NCI-H460 (cell line): ENCODE measurements around the gene KBTBD7. TPM values are rescaled to one million over a fixed set of nuclear protein-coding genes. Genes with fewer than 3 reads are reported as not detected.
A peak's percentile ranks its signal among the peaks of the same experiment; 100 is the strongest.

Source experiments
- DNase-seq: peaks from one replicate; pipeline ENCODE4 v3.0.0-alpha.2; 2016; ENCODE audit warnings: low read depth; ENCODE audit errors: extremely low read depth
- polyA plus RNA-seq: library from polyadenylated mRNA; depleted of rRNA; stranded (reverse); fragments of >200 nt; gene quantifications from 2 replicates; pipeline ENCODE4 v1.2.3, GENCODE V29; 2014; cell fraction: nucleus; rRNA removed
- total RNA-seq: library from RNA; depleted of rRNA; stranded (reverse); fragments of >200 nt; shearing (Covaris generic); gene quantifications from 2 replicates; pipeline ENCODE4 v1.2.3, GENCODE V29; 2014; rRNA removed

The KBTBD7 gene, protein sequence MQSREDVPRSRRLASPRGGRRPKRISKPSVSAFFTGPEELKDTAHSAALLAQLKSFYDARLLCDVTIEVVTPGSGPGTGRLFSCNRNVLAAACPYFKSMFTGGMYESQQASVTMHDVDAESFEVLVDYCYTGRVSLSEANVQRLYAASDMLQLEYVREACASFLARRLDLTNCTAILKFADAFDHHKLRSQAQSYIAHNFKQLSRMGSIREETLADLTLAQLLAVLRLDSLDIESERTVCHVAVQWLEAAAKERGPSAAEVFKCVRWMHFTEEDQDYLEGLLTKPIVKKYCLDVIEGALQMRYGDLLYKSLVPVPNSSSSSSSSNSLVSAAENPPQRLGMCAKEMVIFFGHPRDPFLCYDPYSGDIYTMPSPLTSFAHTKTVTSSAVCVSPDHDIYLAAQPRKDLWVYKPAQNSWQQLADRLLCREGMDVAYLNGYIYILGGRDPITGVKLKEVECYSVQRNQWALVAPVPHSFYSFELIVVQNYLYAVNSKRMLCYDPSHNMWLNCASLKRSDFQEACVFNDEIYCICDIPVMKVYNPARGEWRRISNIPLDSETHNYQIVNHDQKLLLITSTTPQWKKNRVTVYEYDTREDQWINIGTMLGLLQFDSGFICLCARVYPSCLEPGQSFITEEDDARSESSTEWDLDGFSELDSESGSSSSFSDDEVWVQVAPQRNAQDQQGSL
- 4.5 and 4.9 TPM in 2 replicates for total RNA-seq
- polyA plus RNA-seq, result 3.6 and 4.2 TPM in 2 replicates

DNA sequence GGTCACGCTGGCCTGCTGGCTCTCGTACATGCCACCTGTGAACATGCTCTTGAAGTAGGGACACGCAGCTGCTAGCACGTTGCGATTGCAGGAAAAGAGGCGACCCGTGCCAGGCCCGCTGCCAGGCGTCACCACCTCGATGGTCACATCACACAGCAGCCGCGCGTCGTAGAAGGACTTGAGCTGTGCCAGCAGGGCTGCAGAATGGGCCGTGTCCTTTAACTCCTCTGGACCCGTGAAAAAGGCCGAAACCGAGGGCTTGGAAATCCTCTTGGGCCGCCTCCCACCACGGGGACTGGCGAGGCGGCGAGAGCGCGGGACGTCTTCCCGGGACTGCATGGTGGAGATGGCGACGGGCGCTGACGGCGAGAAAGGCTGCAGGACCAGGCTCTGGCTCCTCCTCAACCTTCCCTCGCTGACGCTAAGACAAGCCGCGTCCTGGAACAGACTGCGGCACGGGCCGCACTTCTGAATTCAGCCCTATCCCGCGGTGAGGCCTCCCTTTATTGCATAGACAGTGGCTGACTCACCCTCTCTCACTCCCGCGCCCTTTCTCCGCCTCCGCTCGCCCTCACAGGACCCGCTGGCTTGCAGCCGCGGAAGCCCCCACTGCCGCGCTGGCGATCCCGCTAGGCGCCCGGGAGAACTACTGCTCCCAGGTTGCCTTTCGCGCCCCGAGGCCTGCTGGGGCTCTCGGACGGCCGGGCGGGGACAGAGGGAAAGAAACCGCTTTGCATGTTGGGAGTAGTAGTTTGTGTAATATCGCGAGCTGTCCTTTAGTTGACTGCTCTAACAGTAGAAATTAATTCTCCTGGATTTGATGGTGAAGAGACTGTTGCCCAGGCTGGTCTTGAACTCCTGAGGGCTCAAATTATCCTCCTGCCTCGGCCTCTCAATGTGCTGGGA lies at the start of gene KBTBD7:
Gene KBTBD7 (minus strand): TSS at position 651 of the 906 bp plus-strand sequence. CDS start 312 bp downstream, at position 339.
- DNase-seq, result peak; percentile 81

DNA sequence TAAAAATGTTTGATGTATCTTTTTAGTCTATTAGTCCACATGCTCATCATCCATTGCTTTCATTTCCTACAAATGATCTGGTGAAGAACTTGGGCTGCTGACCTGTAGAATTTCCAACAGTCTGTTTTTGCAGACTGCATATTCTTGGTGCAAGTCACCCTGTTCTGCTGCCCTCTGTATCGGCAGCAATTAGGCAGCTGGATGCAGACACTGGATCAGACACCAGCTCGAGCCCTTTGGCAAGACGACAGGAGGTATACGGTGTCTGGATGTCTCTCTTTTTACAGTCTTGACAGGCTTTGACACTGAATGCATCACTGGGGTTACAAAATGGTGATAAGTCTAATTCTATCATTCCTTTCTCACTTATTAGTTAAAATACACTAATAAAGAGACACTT lies 47.3 kb upstream of the KBTBD7 start:
- no peak for DNase-seq

DNA sequence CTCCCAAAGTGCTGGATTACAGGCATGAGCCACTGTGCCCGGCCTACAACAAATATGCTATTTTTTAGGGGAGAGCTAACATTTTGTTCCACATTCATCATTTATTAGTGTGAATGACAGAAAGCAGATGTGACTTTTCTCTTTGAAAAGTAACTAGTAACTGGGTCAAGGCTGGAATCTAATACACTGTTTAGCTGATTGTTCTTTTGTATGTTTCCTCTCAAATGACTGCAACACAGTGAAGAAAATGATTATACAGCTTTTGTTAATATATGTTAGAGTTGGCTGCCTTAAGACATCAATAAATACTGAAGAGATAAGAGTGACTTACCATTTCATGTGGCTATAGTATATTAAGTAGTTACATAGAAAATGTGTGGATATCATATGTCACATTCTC lies 42.0 kb upstream of the KBTBD7 start:
- no peak for DNase-seq

DNA sequence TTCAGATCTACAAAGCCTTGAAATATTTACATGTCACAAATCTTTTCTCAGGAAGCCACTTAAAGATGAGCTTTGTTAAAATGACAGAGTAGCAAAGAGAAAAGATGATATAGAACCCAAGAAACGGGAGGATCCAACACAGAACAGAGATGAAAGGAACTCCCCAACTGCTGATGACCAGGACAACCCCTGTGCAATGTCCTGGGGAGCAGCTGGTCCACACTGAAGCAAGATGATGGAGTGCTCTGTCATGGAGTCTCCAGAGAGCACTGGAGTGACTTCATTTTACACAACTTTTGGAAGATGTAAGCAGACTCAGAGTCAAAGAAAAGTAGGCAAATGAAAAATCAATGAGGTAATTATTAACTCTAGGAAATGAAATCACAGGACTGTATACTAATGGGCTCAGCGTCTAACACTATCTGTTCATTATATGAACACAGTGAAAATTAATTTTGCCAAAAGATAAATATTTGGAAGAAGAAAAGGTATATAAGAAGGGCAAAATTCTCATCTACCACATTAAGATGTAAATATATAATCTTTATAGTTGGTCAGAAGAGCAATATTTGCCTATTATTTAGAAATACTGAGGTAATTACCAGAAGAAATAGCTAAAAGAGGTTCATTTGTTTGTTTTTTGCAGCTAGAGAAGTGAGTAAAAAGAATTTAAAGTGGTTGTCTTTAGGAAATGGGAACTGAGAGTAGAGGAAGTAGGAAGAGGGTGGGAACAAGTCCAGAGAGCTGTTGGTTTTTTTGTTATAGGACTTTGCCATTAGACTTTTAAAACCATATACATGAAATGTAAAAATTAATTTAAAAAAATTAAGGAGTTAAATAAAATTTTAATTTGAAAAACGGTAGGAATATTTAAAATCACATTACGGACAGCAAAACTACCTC lies 38.5 kb upstream of the KBTBD7 start:
- no peak for DNase-seq

DNA sequence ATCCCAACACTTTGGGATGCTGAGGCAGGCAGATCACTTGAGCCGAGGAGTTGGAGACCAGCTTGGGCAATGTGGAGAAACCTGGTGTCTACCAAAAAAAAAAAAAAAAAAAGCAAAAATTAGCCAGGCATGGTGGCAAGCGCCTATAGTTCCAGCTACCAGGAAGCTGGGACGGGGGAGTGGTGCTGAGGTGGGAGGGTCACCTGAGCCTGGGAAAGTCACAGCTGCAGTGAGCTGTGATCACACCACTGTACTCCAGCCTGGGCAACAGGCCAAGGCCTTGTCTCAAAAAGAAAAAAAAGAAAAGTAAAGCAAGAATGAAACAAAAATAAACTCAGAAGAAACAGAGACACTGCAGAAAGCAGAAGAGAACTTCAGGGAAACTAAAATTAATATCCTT lies 37.4 kb upstream of the KBTBD7 start:
- no peak for DNase-seq

DNA sequence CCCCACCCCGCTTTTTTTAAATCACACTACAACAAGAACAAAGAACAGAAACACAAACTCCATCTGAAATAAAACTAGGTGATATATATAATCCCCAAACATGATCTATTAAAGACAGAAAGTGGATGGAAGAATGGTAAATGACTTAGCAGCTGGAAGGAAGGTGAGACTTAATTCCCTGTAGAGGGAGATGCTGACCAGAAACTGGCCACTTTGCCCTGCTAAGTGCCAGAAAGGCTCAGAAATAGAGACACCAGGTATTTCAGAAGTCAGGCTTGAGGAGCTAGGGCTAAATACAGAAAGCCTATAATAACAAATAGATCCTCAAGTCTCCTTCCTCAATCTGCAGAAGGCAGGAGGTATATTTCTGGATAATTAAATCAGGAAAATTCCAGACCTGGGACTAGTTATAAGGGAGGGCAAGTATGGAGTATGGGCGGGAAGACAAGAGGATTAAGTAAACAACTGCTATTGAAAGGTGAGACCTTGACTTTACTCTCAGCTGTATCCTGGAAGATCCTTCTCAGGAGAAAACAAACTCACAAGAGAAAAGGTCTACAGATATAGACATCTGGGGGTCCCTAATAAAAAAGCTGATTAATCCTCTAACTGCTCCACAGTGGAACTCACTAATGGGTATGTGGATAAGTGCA lies 36.8 kb upstream of the KBTBD7 start:
- no peak for DNase-seq

DNA sequence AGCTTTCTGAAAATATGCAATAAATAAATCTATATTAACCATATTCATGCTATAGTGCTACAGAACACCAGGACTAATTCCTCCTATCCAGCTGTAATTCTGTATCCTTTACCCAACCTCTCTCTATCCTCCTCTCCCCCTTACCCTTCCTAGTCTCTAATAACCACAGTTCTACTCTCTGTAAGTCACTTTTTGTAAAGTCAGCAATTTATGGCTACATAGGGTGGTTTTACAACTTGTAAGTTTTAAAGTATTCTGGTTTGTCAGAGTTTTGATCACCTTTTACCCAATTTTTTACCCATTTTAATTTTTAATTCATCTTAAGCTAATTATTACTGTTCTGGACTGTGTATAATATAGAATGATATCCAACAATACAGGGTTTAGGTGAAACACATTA lies 35.0 kb upstream of the KBTBD7 start:
- no peak for DNase-seq

DNA sequence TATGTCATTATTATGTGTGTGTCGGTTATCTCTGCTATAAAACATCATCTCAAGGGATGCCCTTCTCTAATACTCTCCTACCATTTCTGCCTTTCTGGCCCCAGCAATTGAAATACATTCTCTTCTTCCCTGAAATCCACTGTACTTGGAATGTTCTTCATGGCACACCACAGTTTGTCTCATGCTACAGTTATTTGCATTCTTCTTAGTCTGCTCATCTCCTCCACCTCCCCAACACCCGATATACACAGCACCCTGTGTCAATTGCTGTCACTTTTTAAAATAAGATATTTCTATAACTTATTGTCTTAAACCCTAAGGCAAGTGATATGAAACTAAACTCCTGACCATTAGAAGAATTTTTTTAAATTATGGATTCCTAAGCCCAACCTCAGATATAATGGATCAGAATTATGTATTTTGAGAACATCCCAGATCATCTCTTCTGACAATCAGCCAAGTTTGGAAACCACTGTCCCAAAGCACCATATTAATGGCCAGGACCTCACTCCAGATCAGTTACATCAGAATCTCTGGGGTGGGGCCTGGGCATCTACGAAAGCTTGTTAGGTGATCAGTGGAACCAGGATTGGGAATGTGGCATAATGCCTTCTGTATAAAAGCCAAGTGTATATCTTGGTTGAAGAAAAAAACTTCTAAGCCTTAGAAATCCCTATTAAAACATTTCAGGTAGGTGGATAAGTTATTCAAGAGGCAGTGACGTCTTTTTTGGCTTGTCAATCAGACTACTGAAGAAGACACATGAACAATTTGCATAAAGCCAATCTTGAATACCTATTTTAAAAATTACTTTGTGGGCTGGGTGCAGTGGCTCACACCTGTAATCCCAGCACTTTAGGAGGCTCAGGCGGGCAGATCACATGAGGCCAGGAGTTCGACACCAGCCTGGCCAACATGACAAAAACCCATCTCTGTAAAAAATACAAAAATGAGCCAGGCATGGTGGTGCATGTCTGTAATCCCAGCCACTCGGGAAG lies 30.0 kb upstream of the KBTBD7 start:
- DNase-seq, result no peak

DNA sequence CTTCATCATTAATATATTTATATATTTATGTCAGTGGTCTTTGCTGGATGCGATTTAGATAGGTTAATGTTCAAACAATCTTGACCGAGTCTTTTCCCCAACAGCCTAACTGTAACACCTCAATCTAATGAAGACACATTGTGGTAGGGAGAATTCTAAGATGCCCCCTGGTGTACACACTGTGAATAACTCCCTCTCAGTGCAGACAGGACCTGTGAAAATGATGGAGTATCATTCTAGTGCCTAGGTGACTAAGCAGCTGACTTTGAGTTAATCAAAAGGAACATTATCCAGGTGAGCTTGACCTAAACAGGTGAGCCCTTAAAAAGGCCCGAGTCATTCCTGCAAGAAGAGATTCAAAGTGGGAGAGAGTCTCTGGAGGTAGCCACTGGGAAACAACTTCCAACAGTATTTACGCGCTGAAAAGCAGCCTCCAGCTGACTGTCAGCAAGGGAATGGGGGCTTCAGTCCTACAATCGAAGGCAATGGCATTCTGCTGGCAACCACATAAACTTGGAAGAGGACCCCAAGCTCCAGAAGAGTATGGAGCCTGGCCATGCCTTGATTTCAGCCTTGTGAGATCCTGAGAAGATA lies 28.0 kb upstream of the KBTBD7 start:
- peak; percentile 47 for DNase-seq

DNA sequence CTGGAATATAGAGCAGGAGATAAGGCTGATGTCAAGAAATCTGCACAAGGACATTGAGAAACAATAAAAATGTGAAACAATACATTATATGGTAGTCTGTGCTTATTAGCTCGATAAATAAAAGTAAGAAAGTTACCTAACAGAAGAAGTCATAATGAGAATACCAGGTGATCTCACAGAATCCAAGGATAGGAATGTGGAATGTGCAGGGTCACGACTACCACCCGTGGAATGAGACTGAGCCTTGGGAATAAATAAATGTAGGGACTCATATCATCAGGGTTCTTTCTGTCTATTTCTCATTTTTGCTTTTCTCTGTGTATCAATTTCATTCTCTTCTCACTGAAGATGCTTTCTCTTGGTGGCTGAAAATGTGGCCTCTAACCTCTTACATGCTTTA lies 26.0 kb upstream of the KBTBD7 start:
- no peak for DNase-seq

DNA sequence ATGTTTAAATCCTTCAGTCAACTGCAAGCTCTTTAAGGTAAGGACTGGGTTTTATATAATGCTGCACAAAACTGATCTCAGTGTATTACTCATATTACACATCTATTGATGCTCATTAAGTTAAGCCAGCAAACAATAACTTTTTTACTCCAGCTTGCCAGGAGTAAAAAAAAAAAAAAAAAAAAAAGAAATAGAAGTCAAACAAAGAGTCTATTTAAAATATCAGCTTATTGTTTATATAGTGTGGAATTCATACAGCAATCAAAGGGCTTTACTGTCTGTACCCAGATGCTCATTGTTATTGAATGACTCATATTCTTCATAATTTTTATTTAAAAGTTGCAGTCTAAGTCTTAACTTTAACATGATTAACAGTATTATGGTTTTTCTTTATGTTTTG lies 21.8 kb upstream of the KBTBD7 start:
- DNase-seq, result no peak

DNA sequence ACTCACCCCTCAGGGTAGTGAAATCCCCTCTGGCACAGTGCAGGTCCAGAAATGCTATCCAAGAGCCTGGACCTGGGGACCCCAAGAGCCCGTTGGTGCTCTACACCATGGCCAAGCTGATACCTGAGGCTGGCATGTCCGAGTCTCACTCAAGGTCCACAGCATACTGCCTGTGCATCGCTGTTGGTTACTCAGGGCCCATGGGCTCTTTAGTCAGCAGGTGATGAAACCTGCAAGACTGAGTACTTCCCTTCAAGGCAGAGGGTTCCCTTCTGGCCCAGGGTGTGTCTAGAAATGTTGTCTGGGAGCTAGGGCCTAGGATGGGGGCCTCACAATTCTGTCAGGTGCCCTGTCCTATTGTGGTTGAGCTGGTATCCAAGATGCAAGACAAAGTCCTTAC lies 19.6 kb upstream of the KBTBD7 start:
- DNase-seq, result no peak

DNA sequence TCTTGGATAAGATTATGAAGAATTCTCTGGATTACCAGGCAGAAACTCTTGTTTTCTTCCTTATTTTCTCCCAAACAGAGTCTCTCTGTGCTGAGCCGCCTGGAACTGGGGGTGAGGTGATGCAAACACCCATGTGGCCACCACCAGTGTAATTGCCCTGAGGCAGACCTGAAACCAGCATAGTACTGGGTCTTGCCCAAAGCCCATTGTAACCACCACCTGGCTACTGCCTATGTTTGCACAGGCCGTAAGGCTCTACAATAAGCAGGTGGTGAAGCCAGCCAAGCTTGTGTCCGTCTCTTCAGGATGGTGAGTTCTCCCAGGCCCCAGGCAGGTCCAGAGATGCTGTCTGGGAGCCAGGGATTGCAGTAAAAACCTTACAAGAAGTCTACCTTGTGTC lies 18.9 kb upstream of the KBTBD7 start:
- DNase-seq, result no peak

DNA sequence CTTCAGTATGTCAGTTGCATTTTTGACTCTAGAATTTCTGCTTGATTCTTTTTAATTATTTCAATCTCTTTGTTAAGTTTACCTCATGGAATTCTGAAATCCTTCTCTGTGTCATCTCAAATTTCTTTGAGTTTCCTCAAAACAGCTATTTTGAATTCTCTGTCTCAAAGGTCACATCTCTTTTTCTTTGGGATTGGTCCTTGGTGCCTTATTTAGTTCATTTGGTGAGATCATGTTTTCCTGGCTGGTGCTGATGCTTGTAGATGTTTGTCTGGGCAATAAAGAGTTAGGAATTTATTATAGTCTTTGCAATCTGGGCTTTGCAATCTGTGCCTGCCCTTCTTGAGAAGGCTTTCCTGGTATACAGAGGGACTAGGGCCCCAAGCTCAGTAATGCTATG lies 18.5 kb upstream of the KBTBD7 start:
- DNase-seq, result no peak

DNA sequence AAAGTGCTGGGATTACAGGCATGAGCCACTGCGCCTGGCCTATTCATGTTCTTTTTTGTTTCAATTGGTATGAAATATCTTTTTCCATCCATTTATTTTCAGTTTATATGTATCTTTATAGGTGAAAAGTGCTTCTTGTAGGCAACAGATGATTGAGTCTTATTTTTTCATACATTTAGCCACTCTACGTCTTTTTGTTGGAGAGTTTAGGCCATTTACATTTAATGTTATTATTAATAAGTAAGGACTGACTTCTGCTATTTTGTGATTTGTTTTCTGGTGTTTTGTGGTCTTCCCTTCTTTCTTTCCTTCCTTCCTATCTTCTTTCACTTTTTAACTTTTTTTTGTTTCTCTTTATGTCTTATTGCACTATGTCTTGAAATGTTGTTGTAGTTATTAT lies 16.7 kb upstream of the KBTBD7 start:
- DNase-seq, result no peak

DNA sequence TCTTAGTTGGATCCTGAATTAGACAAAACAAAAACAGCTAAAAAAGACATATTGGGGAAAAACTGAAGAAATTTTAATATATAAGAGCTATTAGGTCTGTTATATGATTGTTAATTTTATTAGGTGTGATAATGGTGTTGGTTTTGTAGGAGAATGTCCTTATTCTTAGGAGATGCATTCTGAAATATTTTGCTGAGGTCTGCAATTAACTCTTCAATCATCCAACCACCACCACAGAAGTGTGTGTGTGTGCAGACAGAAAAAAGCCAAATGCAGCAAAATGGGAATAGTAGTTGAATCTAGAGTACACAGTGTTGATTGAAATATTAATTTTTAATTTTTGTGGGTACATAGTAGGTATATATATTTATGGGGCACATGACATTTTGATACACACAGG lies 12.1 kb upstream of the KBTBD7 start:
- no peak for DNase-seq

DNA sequence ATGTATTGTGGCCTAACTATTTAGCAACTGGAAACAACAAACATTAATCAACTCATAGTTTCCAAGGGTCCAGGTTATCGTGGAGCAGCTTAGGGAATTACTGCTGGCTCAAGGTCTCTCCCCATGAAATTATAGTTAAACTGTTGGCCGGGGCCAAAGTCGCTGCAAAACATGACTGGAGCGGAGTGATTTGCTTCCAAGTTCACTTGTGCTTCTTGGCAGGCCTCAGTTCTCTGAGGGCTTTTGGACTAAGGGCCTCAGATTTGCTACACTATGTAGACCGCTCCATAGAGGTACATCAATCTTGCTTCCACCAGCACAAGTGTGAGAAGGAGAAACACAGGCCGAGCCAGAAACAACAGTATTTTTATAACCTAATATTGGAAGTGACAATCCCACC lies 9.4 kb upstream of the KBTBD7 start:
- no peak for DNase-seq

DNA sequence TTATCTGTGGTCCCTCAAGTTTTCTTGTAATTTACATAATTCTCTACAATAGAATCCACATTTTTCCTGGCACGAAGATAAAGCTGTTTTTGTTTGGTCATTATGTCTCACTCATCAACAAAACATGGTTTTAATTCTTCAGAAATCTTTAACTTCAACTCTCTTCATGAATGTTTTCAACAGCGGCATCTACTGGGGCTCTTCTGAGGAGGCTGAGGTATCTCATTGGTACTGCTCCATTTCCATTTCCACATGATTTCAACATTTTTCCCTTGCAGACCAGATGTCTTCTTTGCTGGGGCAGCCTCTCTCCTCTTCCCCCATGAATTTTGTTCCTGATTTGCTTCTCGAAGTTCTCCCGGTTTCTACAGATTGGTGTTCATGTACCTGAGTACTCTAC lies 5.8 kb upstream of the KBTBD7 start:
- no peak for DNase-seq
